ENCODE results near the gene GGA1. TPM values are rescaled to one million over a fixed set of nuclear protein-coding genes. Genes with fewer than 3 reads are reported as not detected.

Gene GGA1
- total RNA-seq, 1 donor from 2014 or later = 75.8 TPM

- Mint-ChIP-seq H3K4me1 (peaks cover 59% of the 10 kb centered on the region), H3K27me3 (no peaks in the 10 kb centered on the region), H3K27ac (peak overlapping the region; percentile 92), H3K9me3 (no peaks in the 10 kb centered on the region), H3K36me3 (ENCODE audit: low read depth) (peaks cover 6% of the 10 kb centered on the region), H3K4me3 (peak overlapping the region; percentile 77)
- DNase-seq = peak; percentile 85
- intact Hi-C loops (cut with micrococcal nuclease) = no loop called here
Measured at GRCh38 chr22:37633625-37634416, 25.2 kb downstream of the GGA1 start.

- peak overlapping the region; percentile 77 for H3K4me3 Mint-ChIP-seq
- H3K27ac Mint-ChIP-seq = peak overlapping the region; percentile 92
- peak; percentile 69 for DNase-seq
- intact Hi-C loops (cut with micrococcal nuclease) = no loop called here
- no peaks in the 10 kb centered on the region for H3K27me3 Mint-ChIP-seq
- no peaks in the 10 kb centered on the region for H3K9me3 Mint-ChIP-seq
- peaks cover 6% of the 10 kb centered on the region for H3K36me3 Mint-ChIP-seq (ENCODE audit: low read depth)
- H3K4me1 Mint-ChIP-seq = peaks cover 58% of the 10 kb centered on the region
Measured at GRCh38 chr22:37634417-37634924, 25.8 kb downstream of the GGA1 start.

- H3K4me3 Mint-ChIP-seq = peak overlapping the region; percentile 77
- DNase-seq = no peak
- peaks cover 6% of the 10 kb centered on the region for H3K36me3 Mint-ChIP-seq (ENCODE audit: low read depth)
- peaks cover 58% of the 10 kb centered on the region for H3K4me1 Mint-ChIP-seq
- H3K27me3 Mint-ChIP-seq = no peaks in the 10 kb centered on the region
- peak overlapping the region; percentile 92 for H3K27ac Mint-ChIP-seq
- H3K9me3 Mint-ChIP-seq = no peaks in the 10 kb centered on the region
- intact Hi-C loops (cut with micrococcal nuclease) = loop anchor here (5.0 kb wide), 1 partner anchor 112 kb away; no protein-coding TSS in a partner anchor
Measured at GRCh38 chr22:37635157-37635556, 26.5 kb downstream of the GGA1 start.

GRCh38 chr22:37636186-37636948, 27.7 kb downstream of the GGA1 start:
- intact Hi-C loops (cut with micrococcal nuclease) = loop anchor here (1.0 to 5.0 kb wide), 2 partner anchors 9 to 111 kb away; no protein-coding TSS in a partner anchor
- Mint-ChIP-seq H3K36me3 (ENCODE audit: low read depth) (peaks cover 7% of the 10 kb centered on the region), H3K4me1 (peaks cover 61% of the 10 kb centered on the region), H3K27me3 (no peaks in the 10 kb centered on the region), H3K9me3 (no peaks in the 10 kb centered on the region), H3K27ac (peak overlapping the region; percentile 80), H3K4me3 (peak overlapping the region; percentile 17)
- peak; percentile 79 for DNase-seq

- Mint-ChIP-seq H3K4me1 (peaks cover 65% of the 10 kb centered on the region), H3K27me3 (no peaks in the 10 kb centered on the region), H3K9me3 (no peaks in the 10 kb centered on the region), H3K4me3 (peak overlapping the region; percentile 17), H3K27ac (peak overlapping the region; percentile 80), H3K36me3 (ENCODE audit: low read depth) (peaks cover 10% of the 10 kb centered on the region)
- no peak for DNase-seq
- intact Hi-C loops (cut with micrococcal nuclease) = loop anchor here (1.0 to 5.0 kb wide), 2 partner anchors 10 to 110 kb away; no protein-coding TSS in a partner anchor
Measured at GRCh38 chr22:37636949-37637273, 28.3 kb downstream of the GGA1 start.

GRCh38 chr22:37638391-37639069, 29.9 kb downstream of the GGA1 start:
- Mint-ChIP-seq H3K4me1 (peaks cover 67% of the 10 kb centered on the region), H3K27me3 (no peaks in the 10 kb centered on the region), H3K27ac (peak overlapping the region; percentile 84), H3K9me3 (no peaks in the 10 kb centered on the region), H3K36me3 (ENCODE audit: low read depth) (peaks cover 14% of the 10 kb centered on the region), H3K4me3 (peak overlapping the region; percentile 92)
- peak; percentile 85 for DNase-seq
- intact Hi-C loops (cut with micrococcal nuclease) = loop anchor here (1.0 to 5.0 kb wide), 3 partner anchors 30 to 109 kb away; partner anchors contain the start of gene GGA1

- peak within 1 kb of the TSS; percentile 96 for H3K27ac Mint-ChIP-seq
- no peaks in the 10 kb centered on the region for H3K9me3 Mint-ChIP-seq
- no peaks in the 10 kb centered on the region for H3K27me3 Mint-ChIP-seq
- peaks cover 17% of the 10 kb centered on the region for H3K36me3 Mint-ChIP-seq (ENCODE audit: low read depth)
- peak; percentile 91 for DNase-seq
- peak within 1 kb of the TSS; percentile 92 for H3K4me3 Mint-ChIP-seq
- intact Hi-C loops (cut with micrococcal nuclease) = loop anchor here (1.0 to 5.0 kb wide), 2 partner anchors 31 to 108 kb away; partner anchors contain the start of gene GGA1
- H3K4me1 Mint-ChIP-seq = peaks cover 65% of the 10 kb centered on the region
Measured at GRCh38 chr22:37639070-37639760, 30.6 kb downstream of the GGA1 start, which contains the start of gene SH3BP1. Gene SH3BP1, plus strand, starts transcription at chr22:37639669. Its CDS starts 119 bp downstream, at chr22:37639788.

- Mint-ChIP-seq H3K27ac (peak overlapping the region; percentile 96), H3K36me3 (ENCODE audit: low read depth) (peaks cover 24% of the 10 kb centered on the region), H3K4me1 (peaks cover 57% of the 10 kb centered on the region), H3K4me3 (peak overlapping the region; percentile 92), H3K27me3 (no peaks in the 10 kb centered on the region), H3K9me3 (no peaks in the 10 kb centered on the region)
- intact Hi-C loops (cut with micrococcal nuclease) = loop anchor here (1.0 to 5.0 kb wide), 2 partner anchors 32 to 107 kb away; partner anchors contain the start of gene GGA1
- DNase-seq = peak; percentile 81
Measured at GRCh38 chr22:37639771-37640590, 31.3 kb downstream of the GGA1 start.

- Mint-ChIP-seq H3K4me3 (peak overlapping the region; percentile 92), H3K9me3 (no peaks in the 10 kb centered on the region), H3K36me3 (ENCODE audit: low read depth) (peaks cover 32% of the 10 kb centered on the region), H3K4me1 (peaks cover 51% of the 10 kb centered on the region), H3K27me3 (no peaks in the 10 kb centered on the region), H3K27ac (peak overlapping the region; percentile 96)
- no peak for DNase-seq
- intact Hi-C loops (cut with micrococcal nuclease) = no loop called here
Measured at GRCh38 chr22:37640591-37641560, 32.2 kb downstream of the GGA1 start.

- Mint-ChIP-seq H3K27me3 (no peaks in the 10 kb centered on the region), H3K27ac (peak overlapping the region; percentile 48), H3K4me1 (peaks cover 46% of the 10 kb centered on the region), H3K4me3 (peak overlapping the region; percentile 92), H3K9me3 (no peaks in the 10 kb centered on the region), H3K36me3 (ENCODE audit: low read depth) (peaks cover 34% of the 10 kb centered on the region)
- intact Hi-C loops (cut with micrococcal nuclease) = no loop called here
- DNase-seq = no peak
Measured at GRCh38 chr22:37641561-37641949, 32.9 kb downstream of the GGA1 start.

- Mint-ChIP-seq H3K4me3 (peak overlapping the region; percentile 63), H3K36me3 (ENCODE audit: low read depth) (peaks cover 43% of the 10 kb centered on the region)
Measured at GRCh38 chr22:37643225-37643847, 34.7 kb downstream of the GGA1 start.

More at GRCh38 chr22:37643225-37643847, 34.7 kb downstream of the GGA1 start:
- H3K9me3 Mint-ChIP-seq = no peaks in the 10 kb centered on the region
- H3K27ac Mint-ChIP-seq = peak overlapping the region; percentile 65
- peak; percentile 96 for DNase-seq
- H3K27me3 Mint-ChIP-seq = no peaks in the 10 kb centered on the region
- intact Hi-C loops (cut with micrococcal nuclease) = loop anchor here (1.0 to 2.0 kb wide), 3 partner anchors 15 to 38 kb away; partner anchors contain the start of gene PDXP
- peaks cover 30% of the 10 kb centered on the region for H3K4me1 Mint-ChIP-seq
